ENCODE data around the gene NUMB. TPM values are rescaled to one million over a fixed set of nuclear protein-coding genes. Genes with fewer than 3 reads are reported as not detected.
A peak's percentile ranks its signal among the peaks of the same experiment; 100 is the strongest.
"Not testable (repeated sequence)": the region's sequence is repeated elsewhere in the genome, so short reads cannot be mapped to it uniquely, and the experiment has no call there.

Gene NUMB
- total RNA-seq, 1 donor from 2014 or later: 218 TPM

DNA sequence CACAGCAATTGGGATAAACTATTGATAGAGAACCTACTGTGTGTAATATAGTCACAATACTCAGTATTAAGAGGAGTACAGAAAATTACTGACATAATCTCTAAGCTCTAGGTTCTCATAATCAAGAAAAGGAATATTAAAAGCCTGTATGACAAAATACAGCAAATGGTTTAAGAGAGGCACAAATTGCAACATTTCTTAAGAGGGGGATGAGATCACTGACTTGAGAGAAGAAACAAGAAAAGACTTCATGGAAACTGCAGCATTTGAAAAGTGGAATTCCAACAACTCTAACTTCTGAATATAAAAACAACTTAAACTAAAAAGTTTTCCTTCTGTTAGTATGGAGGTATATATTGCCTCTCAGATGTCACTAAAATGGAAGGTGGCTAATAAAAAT is 89.7 kb downstream of the NUMB start:
- Mint-ChIP-seq H3K9me3 (ENCODE audit: unreplicated experiment) (no peaks in the 10 kb centered on the region), H3K27me3 (ENCODE audit: unreplicated experiment) (peaks cover 1% of the 10 kb centered on the region), H3K4me3 (ENCODE audit: unreplicated experiment) (no peak overlapping the region), H3K4me1 (ENCODE audit: unreplicated experiment) (peaks cover 8% of the 10 kb centered on the region), H3K36me3 (ENCODE audit: low read depth, unreplicated experiment) (peaks cover 5% of the 10 kb centered on the region), H3K27ac (ENCODE audit: unreplicated experiment) (no peak overlapping the region)
- no peak for DNase-seq (ENCODE audit: low spot score)
- TF ChIP-seq, protein P1, sequence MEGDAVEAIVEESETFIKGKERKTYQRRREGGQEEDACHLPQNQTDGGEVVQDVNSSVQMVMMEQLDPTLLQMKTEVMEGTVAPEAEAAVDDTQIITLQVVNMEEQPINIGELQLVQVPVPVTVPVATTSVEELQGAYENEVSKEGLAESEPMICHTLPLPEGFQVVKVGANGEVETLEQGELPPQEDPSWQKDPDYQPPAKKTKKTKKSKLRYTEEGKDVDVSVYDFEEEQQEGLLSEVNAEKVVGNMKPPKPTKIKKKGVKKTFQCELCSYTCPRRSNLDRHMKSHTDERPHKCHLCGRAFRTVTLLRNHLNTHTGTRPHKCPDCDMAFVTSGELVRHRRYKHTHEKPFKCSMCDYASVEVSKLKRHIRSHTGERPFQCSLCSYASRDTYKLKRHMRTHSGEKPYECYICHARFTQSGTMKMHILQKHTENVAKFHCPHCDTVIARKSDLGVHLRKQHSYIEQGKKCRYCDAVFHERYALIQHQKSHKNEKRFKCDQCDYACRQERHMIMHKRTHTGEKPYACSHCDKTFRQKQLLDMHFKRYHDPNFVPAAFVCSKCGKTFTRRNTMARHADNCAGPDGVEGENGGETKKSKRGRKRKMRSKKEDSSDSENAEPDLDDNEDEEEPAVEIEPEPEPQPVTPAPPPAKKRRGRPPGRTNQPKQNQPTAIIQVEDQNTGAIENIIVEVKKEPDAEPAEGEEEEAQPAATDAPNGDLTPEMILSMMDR (IDR thresholded peaks at IDR 0.05; ENCODE audit: unreplicated experiment): no peak

DNA sequence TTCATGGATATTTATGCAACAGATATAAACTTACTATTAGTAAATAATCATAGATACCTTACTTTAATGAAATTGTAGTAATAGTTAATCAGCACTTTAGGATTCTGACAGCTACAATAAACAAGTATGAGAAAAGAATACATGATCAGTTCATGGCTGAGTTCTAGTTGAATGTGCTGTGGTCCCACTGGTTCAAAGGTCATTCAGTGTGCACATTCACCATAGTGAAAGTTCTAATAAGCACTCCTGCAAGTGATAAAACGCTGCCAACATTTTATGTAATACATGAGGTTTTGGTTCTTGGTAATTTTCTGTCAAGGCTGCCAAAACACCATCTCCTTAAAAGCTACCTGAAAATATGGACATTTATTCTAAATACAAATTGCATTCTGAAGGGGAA is 92.6 kb downstream of the NUMB start:
- H3K27me3 Mint-ChIP-seq (ENCODE audit: unreplicated experiment): peaks cover 2% of the 10 kb centered on the region
- no peak overlapping the region for H3K4me3 Mint-ChIP-seq (ENCODE audit: unreplicated experiment)
- H3K27ac Mint-ChIP-seq (ENCODE audit: unreplicated experiment): no peak overlapping the region
- H3K36me3 Mint-ChIP-seq (ENCODE audit: low read depth, unreplicated experiment): peaks cover 9% of the 10 kb centered on the region
- no peaks in the 10 kb centered on the region for H3K9me3 Mint-ChIP-seq (ENCODE audit: unreplicated experiment)
- H3K4me1 Mint-ChIP-seq (ENCODE audit: unreplicated experiment): peaks cover 5% of the 10 kb centered on the region
- DNase-seq (ENCODE audit: low spot score): no peak
- TF ChIP-seq, protein P1 (IDR thresholded peaks at IDR 0.05; ENCODE audit: unreplicated experiment): no peak

DNA sequence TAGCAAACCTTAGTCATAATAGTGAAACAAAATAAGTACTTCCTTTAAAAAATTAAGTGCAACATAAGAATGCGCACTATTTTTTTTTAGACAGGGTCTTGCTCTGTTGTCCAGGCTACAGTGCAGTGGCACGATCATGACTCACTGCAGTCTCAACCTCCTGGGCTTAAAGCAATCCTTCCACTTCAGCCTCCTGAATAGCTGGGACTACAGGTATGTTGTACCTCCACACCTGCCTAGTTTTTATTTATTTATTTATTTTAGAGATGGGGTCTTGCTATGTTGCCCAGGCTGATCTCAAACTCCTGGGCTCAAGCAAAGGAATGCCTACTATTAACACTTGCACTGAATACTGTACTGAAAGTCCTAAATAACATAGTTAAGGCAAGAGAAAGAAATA is 93.8 kb downstream of the NUMB start:
- Mint-ChIP-seq H3K27me3 (ENCODE audit: unreplicated experiment) (peaks cover 4% of the 10 kb centered on the region), H3K36me3 (ENCODE audit: low read depth, unreplicated experiment) (peaks cover 12% of the 10 kb centered on the region), H3K9me3 (ENCODE audit: unreplicated experiment) (no peaks in the 10 kb centered on the region), H3K4me1 (ENCODE audit: unreplicated experiment) (peaks cover 3% of the 10 kb centered on the region), H3K27ac (ENCODE audit: unreplicated experiment) (no peak overlapping the region), H3K4me3 (ENCODE audit: unreplicated experiment) (no peak overlapping the region)
- no peak for DNase-seq (ENCODE audit: low spot score)
- TF ChIP-seq, protein P1 (IDR thresholded peaks at IDR 0.05; ENCODE audit: unreplicated experiment): no peak

DNA sequence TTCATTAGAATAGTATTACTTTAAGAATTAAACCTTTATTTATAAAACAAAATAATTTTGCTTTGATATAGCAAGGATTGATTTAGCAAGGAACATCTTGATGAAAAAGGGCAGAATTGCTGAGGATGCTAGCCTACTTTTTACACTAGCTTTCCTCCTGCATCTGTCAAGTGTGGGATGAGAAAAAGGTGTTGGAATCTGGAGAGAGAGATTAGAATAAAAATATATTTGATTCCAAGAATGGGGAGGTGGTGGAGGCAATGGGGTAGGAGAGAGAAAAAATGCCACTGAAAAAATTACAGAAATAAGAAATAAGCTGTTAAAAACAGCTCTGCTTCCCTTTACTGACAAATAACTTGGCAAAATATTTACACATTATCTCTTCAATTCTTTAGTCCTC is 98.9 kb downstream of the NUMB start:
- no peaks in the 10 kb centered on the region for H3K9me3 Mint-ChIP-seq (ENCODE audit: unreplicated experiment)
- H3K27me3 Mint-ChIP-seq (ENCODE audit: unreplicated experiment): peaks cover 5% of the 10 kb centered on the region
- peaks cover 22% of the 10 kb centered on the region for H3K36me3 Mint-ChIP-seq (ENCODE audit: low read depth, unreplicated experiment)
- TF ChIP-seq, protein P1 (IDR thresholded peaks at IDR 0.05; ENCODE audit: unreplicated experiment): no peak
- no peak for DNase-seq (ENCODE audit: low spot score)
- H3K4me3 Mint-ChIP-seq (ENCODE audit: unreplicated experiment): no peak overlapping the region
- no peak overlapping the region for H3K27ac Mint-ChIP-seq (ENCODE audit: unreplicated experiment)
- H3K4me1 Mint-ChIP-seq (ENCODE audit: unreplicated experiment): no peaks in the 10 kb centered on the region

DNA sequence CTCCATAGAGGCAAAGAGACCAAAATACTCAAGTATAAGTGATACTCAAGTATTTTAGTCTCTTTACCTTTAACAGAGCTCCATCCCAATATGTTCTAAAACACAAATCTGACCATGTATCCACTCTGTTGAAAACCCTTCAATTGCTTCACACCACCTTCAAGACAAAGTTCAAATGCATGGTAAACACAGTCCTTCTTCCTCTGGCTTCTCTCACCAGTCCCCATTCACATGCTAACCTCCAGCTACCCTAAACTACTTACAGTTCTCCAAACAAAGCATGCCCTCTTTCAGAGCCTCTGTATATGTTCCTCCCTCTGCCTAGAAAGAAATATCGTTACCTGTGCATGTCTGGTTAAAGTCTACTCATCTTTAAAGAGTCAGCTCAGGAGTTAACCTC is 100.2 kb downstream of the NUMB start:
- TF ChIP-seq, protein P1 (IDR thresholded peaks at IDR 0.05; ENCODE audit: unreplicated experiment): no peak
- peaks cover 17% of the 10 kb centered on the region for H3K36me3 Mint-ChIP-seq (ENCODE audit: low read depth, unreplicated experiment)
- no peaks in the 10 kb centered on the region for H3K9me3 Mint-ChIP-seq (ENCODE audit: unreplicated experiment)
- no peak overlapping the region for H3K4me3 Mint-ChIP-seq (ENCODE audit: unreplicated experiment)
- H3K4me1 Mint-ChIP-seq (ENCODE audit: unreplicated experiment): no peaks in the 10 kb centered on the region
- H3K27me3 Mint-ChIP-seq (ENCODE audit: unreplicated experiment): peaks cover 5% of the 10 kb centered on the region
- peak overlapping the region; percentile 39 for H3K27ac Mint-ChIP-seq (ENCODE audit: unreplicated experiment)
- no peak for DNase-seq (ENCODE audit: low spot score)

DNA sequence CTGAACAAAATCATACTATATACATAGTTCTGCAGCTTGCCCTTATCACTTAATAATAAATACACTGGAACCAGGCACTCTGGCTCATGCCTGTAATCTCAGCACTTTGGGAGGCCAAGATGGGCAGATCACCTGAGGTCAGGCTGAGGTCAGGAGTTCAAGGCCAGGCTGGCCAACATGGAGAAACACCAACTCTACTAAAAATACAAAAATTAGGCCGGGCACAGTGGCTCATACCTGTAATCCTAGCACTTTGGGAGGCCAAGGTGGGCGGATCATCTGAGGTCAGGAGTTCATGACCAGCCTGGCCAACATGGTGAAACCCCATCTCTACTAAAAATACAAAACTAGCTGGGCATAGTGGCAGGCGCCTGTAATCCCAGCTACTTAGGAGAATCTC is 109.3 kb downstream of the NUMB start:
- not testable (repeated sequence) for DNase-seq (ENCODE audit: low spot score); H3K27ac Mint-ChIP-seq (ENCODE audit: unreplicated experiment); H3K36me3 Mint-ChIP-seq (ENCODE audit: low read depth, unreplicated experiment); H3K27me3 Mint-ChIP-seq (ENCODE audit: unreplicated experiment); H3K9me3 Mint-ChIP-seq (ENCODE audit: unreplicated experiment); H3K4me3 Mint-ChIP-seq (ENCODE audit: unreplicated experiment)
- peaks cover 12% of the 10 kb centered on the region for H3K4me1 Mint-ChIP-seq (ENCODE audit: unreplicated experiment)

Data from endothelial cell (in vitro differentiated cells).